Gastrocnemius medialis (tissue), 4 donors: Measurements from ENCODE around the gene RAB10. TPM values are rescaled to one million over a fixed set of nuclear protein-coding genes. Genes with fewer than 3 reads are reported as not detected.
A peak's percentile ranks its signal among the peaks of the same experiment; 100 is the strongest.
"Not testable (repeated sequence)": the region's sequence is repeated elsewhere in the genome, so short reads cannot be mapped to it uniquely, and the experiment has no call there.

Source experiments
- ATAC-seq, 2 donors: fragments of 150-250 bp; one replicate each; pipeline ENCODE4 v1.9.1; 2016
- DNase-seq, 2 donors: peaks; one replicate each; pipeline ENCODE4 v3.0.0-alpha.2; 2019
- H3K27ac ChIP-seq, 4 donors: fragments of 200-600 bp; sonication (generic); 1 replicate in 1 of 4; 2 replicates in 3 of 4; pipeline ENCODE4 v1.5.1; 2016 to 2018; ENCODE audit warnings: mild to moderate bottlenecking in 2 of 4, moderate library complexity in 1 of 4
- H3K27me3 ChIP-seq, 3 donors: fragments of 200-600 bp; sonication (generic) in 2 of 3; 1 replicate in 1 of 3; 2 replicates in 2 of 3; pipeline versions ENCODE4 v1.5.1 to v1.6.0; 2016 to 2019; ENCODE audit warnings: mild to moderate bottlenecking in 1 of 3, moderate library complexity in 1 of 3
- H3K36me3 ChIP-seq, 2 donors: fragments of 200-600 bp; sonication (generic) in 1 of 2; one replicate each; pipeline ENCODE4 v1.5.1; 2017 to 2018
- H3K4me1 ChIP-seq, 2 donors: fragments of 200-600 bp; sonication (generic) in 1 of 2; one replicate each; pipeline ENCODE4 v1.5.1; 2016 to 2017; ENCODE audit warnings: mild to moderate bottlenecking in 2 of 2
- H3K4me3 ChIP-seq, 4 donors: fragments of 200-600 bp; sonication (generic) in 3 of 4; 1 replicate in 1 of 4; 2 replicates in 3 of 4; pipeline ENCODE4 v1.5.1; 2016 to 2019; ENCODE audit warnings: mild to moderate bottlenecking in 2 of 4
- H3K9me3 ChIP-seq, 3 donors: fragments of 200-600 bp; sonication (generic) in 2 of 3; 1 replicate in 1 of 3; 2 replicates in 2 of 3; pipeline ENCODE4 v1.5.1; 2016 to 2019
- CTCF ChIP-seq, 5 experiments: fragments of 450-650 bp in 3 of 5; fragments of 200-600 bp in 2 of 5; sonication (generic) in 2 of 5; IDR thresholded peaks in 4 of 5; conservative IDR thresholded peaks in 1 of 5; 1 replicate in 4 of 5; 2 replicates in 1 of 5; pipeline ENCODE4 v1.5.1; 2016 to 2019; ENCODE audit warnings: antibody characterized with exemption in 5 of 5, mild to moderate bottlenecking in 3 of 5, moderate library complexity in 3 of 5
- POLR2A ChIP-seq, 2 donors: fragments of 450-650 bp; IDR thresholded peaks; one replicate each; pipeline ENCODE4 v1.6.1; 2017; ENCODE audit warnings: antibody characterized with exemption in 2 of 2, mild to moderate bottlenecking in 2 of 2, moderate library complexity in 2 of 2
- in situ Hi-C, 4 donors: fragments of 200-750 bp; cut with MboI; loops; one replicate each; pipeline versions ENCODE4 v1.15.0 to v1.8.0; 2017; ENCODE audit warnings: low sequenced_read_pairs in 4 of 4
- intact Hi-C: fragments of 100-400 bp; cut with DNase I; formaldehyde crosslinking; loops from one replicate; pipeline ENCODE4 v1.15.1; 2023; ENCODE audit warnings: low total_unique reads
- total RNA-seq, 4 donors: library from RNA; depleted of rRNA; stranded (reverse); fragments of >200 nt; gene quantifications; one replicate each; pipeline versions ENCODE4 v1.1.0 to v1.2.3, GENCODE V29; 2016

The RAB10 gene
- total RNA-seq, 4 donors from 2014 or later = 138 to 234 (median 168) TPM

GRCh38 chr2:26025509-26025908 is 8.4 kb upstream of the RAB10 start:
- TF ChIP-seq CTCF (IDR thresholded peaks at IDR 0.05 in 4 of 5, conservative IDR thresholded peaks at IDR 0.05 in 1 of 5) (no peak), POLR2A (IDR thresholded peaks at IDR 0.05) (no peak)
- no peaks in the 10 kb centered on the region for H3K4me1 ChIP-seq
- no peaks in the 10 kb centered on the region for H3K27me3 ChIP-seq
- no peak for DNase-seq
- no peak overlapping the region for H3K4me3 ChIP-seq
- in situ Hi-C loops = no loop called here
- intact Hi-C loops = no loop called here
- H3K9me3 ChIP-seq = no peaks in the 10 kb centered on the region
- no peak for ATAC-seq
- no peaks in the 10 kb centered on the region for H3K36me3 ChIP-seq
- H3K27ac ChIP-seq = no peak overlapping the region

- H3K4me1 ChIP-seq, ATAC-seq: not testable (repeated sequence)
Measured at GRCh38 chr2:26028083-26028482, 5.8 kb upstream of the RAB10 start.

GRCh38 chr2:26032586-26033269 is 1.2 kb upstream of the RAB10 start:
- H3K36me3 ChIP-seq, H3K9me3 ChIP-seq, ATAC-seq, H3K27me3 ChIP-seq, DNase-seq, in situ Hi-C loops: not testable (repeated sequence)
- H3K27ac ChIP-seq = peak overlapping the region; percentile 99 to 100 (median 99)
- peaks cover 24 to 27% of the 10 kb centered on the region in 2 donors for H3K4me1 ChIP-seq
- H3K4me3 ChIP-seq = peak overlapping the region; percentile 83 to 99 (median 92)
- intact Hi-C loops = loop anchor here (10.0 kb wide), 1 partner anchor 158 kb away; the partner anchor contains the start of gene ASXL2

More at GRCh38 chr2:26028083-26028482, 5.8 kb upstream of the RAB10 start:
- H3K4me3 ChIP-seq, H3K9me3 ChIP-seq, in situ Hi-C loops, H3K27ac ChIP-seq, H3K27me3 ChIP-seq, intact Hi-C loops, H3K36me3 ChIP-seq, DNase-seq: not testable (repeated sequence)

- peaks cover 0 to 9% of the 10 kb centered on the region in 2 donors for H3K36me3 ChIP-seq
- H3K9me3 ChIP-seq = no peaks in the 10 kb centered on the region
- peak overlapping the region; percentile 83 to 99 (median 92) for H3K4me3 ChIP-seq
- DNase-seq (peak; percentile 33 to 83), ATAC-seq (peak; percentile 52 to 60)
- no peaks in the 10 kb centered on the region for H3K27me3 ChIP-seq
- TF ChIP-seq CTCF (IDR thresholded peaks at IDR 0.05 in 4 of 5, conservative IDR thresholded peaks at IDR 0.05 in 1 of 5) = no peak
- TF ChIP-seq POLR2A (IDR thresholded peaks at IDR 0.05) = no peak
- in situ Hi-C loops (no loop called here), intact Hi-C loops (loop anchor here (10.0 kb wide), 1 partner anchor 159 kb away; the partner anchor contains the start of gene ASXL2)
- H3K4me1 ChIP-seq = peaks cover 28 to 32% of the 10 kb centered on the region in 2 donors
- H3K27ac ChIP-seq = peak overlapping the region; percentile 99 to 100 (median 99)
Measured at GRCh38 chr2:26033270-26033817, 540 bp upstream of the RAB10 start.

- TF ChIP-seq CTCF (IDR thresholded peaks at IDR 0.05 in 4 of 5, conservative IDR thresholded peaks at IDR 0.05 in 1 of 5) (no peak), POLR2A (IDR thresholded peaks at IDR 0.05) (no peak)
- in situ Hi-C loops = no loop called here
- H3K4me1 ChIP-seq = peaks cover 33 to 44% of the 10 kb centered on the region in 2 donors
Measured at GRCh38 chr2:26034637-26034992, 731 bp downstream of the RAB10 start.

More at GRCh38 chr2:26034637-26034992, 731 bp downstream of the RAB10 start:
- H3K9me3 ChIP-seq = no peaks in the 10 kb centered on the region
- H3K27me3 ChIP-seq = no peaks in the 10 kb centered on the region
- peak overlapping the region; percentile 83 to 99 (median 92) for H3K4me3 ChIP-seq
- DNase-seq (no peak), ATAC-seq (peak; percentile 0 to 3)
- peaks cover 0 to 9% of the 10 kb centered on the region in 2 donors for H3K36me3 ChIP-seq
- H3K27ac ChIP-seq = peak overlapping the region; percentile 99 to 100 (median 99)
- intact Hi-C loops = loop anchor here (2.0 to 10.0 kb wide), 3 partner anchors 38 to 210 kb away; partner anchors contain the start of genes ASXL2, HADHA and HADHB
